OCI-LY7 (cell line): Measurements from ENCODE around the gene SPATA3. TPM values are rescaled to one million over a fixed set of nuclear protein-coding genes. Genes with fewer than 3 reads are reported as not detected.

Source experiments
- BruUV-seq: library from RNA; stranded (reverse); fragments of 400-500 nt; replicated peaks from 2 replicates; lab custom pipeline; 2021; lab: Mats Ljungman, UMichigan
- CTCF ChIA-PET: fragments of 300-600 bp; sonication (Branson Sonifier 250); formaldehyde crosslinking; loops from one replicate; lab custom pipeline; 2022; ENCODE audit warnings: antibody characterized with exemption; ENCODE audit not compliant: unreplicated experiment; lab: Charles Lee
- POLR2A ChIA-PET: fragments of 300-600 bp; sonication (Branson Sonifier 250); formaldehyde crosslinking; loops from one replicate; lab custom pipeline; 2022; ENCODE audit warnings: antibody characterized with exemption; lab: Charles Lee
- DNase-seq: peaks from one replicate; pipeline ENCODE4 v3.0.0-alpha.2; 2015; ENCODE audit warnings: low spot score
- H2AFZ ChIP-seq: fragments of 200-600 bp; sonication (generic), shearing (Covaris generic); 2 replicates; pipeline ENCODE4 v1.6.1; 2014; ENCODE audit warnings: mild to moderate bottlenecking, antibody characterized with exemption, low read length, moderate library complexity
- H3K27ac ChIP-seq: fragments of 200-600 bp; sonication (generic); 2 replicates; pipeline ENCODE4 v1.5.1; 2014; ENCODE audit warnings: mixed run types, low read depth, mild to moderate bottlenecking, moderate library complexity, low read length, inconsistent platforms; ENCODE audit not compliant: poor library complexity, severe bottlenecking
- H3K36me3 ChIP-seq: fragments of 200-600 bp; sonication (generic); 2 replicates; pipeline ENCODE4 v1.6.1; 2014; ENCODE audit warnings: mild to moderate bottlenecking, antibody characterized with exemption, low read length, moderate library complexity, mixed read lengths; ENCODE audit not compliant: insufficient read depth
- H3K4me1 ChIP-seq: fragments of 200-600 bp; sonication (generic); 2 replicates; pipeline ENCODE4 v1.5.1; 2014; ENCODE audit warnings: mild to moderate bottlenecking, low read length; ENCODE audit not compliant: insufficient read depth, poor library complexity, severe bottlenecking
- H3K4me2 ChIP-seq: fragments of 200-600 bp; sonication (generic); 2 replicates; pipeline ENCODE4 v1.6.1; 2014; ENCODE audit warnings: mild to moderate bottlenecking, low read length
- H3K4me3 ChIP-seq: fragments of 200-600 bp; sonication (generic); 2 replicates; pipeline ENCODE4 v1.5.1; 2014; ENCODE audit warnings: mild to moderate bottlenecking, low read depth, low read length; ENCODE audit not compliant: poor library complexity, severe bottlenecking
- H3K79me2 ChIP-seq: fragments of 200-600 bp; sonication (generic); 2 replicates; pipeline ENCODE4 v1.6.1; 2016; ENCODE audit warnings: low read depth, mild to moderate bottlenecking, low read length, moderate library complexity, mixed read lengths; ENCODE audit not compliant: insufficient read depth
- H3K9me2 ChIP-seq: fragments of 200-600 bp; sonication (generic); 2 replicates; pipeline ENCODE4 v1.6.1; 2016; ENCODE audit warnings: mild to moderate bottlenecking, low read length, mixed read lengths; ENCODE audit not compliant: insufficient read depth
- H3K9me3 ChIP-seq: fragments of 200-600 bp; sonication (generic); 2 replicates; pipeline ENCODE4 v1.6.1; 2014; ENCODE audit warnings: mild to moderate bottlenecking, mixed run types, low read length, mixed read lengths
- H4K20me1 ChIP-seq: fragments of 200-600 bp; sonication (generic); 2 replicates; pipeline ENCODE4 v1.6.1; 2014; ENCODE audit warnings: mild to moderate bottlenecking, antibody characterized with exemption, low read length, moderate library complexity, mixed read lengths; ENCODE audit not compliant: insufficient read depth
- CTCF ChIP-seq: fragments of 200-600 bp; sonication (generic); conservative IDR thresholded peaks from 2 replicates; pipeline ENCODE4 v1.5.1; 2014; ENCODE audit warnings: mild to moderate bottlenecking, antibody characterized with exemption, low read length, moderate library complexity, mixed read lengths
- EZH2phosphoT487 ChIP-seq: fragments of 200-600 bp; sonication (generic); IDR thresholded peaks from 2 replicates; pipeline ENCODE4 v1.6.1; 2018; ENCODE audit warnings: low read depth, borderline replicate concordance, mild to moderate bottlenecking, mixed run types, antibody characterized with exemption, low read length, moderate library complexity, mixed read lengths
- intact Hi-C: fragments of 100-400 bp; cut with micrococcal nuclease; formaldehyde crosslinking; loops from one replicate; pipeline ENCODE4 v1.10.0; 2022; ENCODE audit not compliant: unreplicated experiment
- total RNA-seq, 2 experiments: library from RNA; depleted of rRNA in 1 of 2; stranded (reverse); fragments of >200 nt in 1 of 2; shearing (Covaris generic) in 1 of 2; gene quantifications; 2 replicates each; pipeline ENCODE4 v1.2.3, GENCODE V29; 2014 to 2022

The SPATA3 gene
- total RNA-seq, 2 experiments from 2014 or later, result not detected

DNA sequence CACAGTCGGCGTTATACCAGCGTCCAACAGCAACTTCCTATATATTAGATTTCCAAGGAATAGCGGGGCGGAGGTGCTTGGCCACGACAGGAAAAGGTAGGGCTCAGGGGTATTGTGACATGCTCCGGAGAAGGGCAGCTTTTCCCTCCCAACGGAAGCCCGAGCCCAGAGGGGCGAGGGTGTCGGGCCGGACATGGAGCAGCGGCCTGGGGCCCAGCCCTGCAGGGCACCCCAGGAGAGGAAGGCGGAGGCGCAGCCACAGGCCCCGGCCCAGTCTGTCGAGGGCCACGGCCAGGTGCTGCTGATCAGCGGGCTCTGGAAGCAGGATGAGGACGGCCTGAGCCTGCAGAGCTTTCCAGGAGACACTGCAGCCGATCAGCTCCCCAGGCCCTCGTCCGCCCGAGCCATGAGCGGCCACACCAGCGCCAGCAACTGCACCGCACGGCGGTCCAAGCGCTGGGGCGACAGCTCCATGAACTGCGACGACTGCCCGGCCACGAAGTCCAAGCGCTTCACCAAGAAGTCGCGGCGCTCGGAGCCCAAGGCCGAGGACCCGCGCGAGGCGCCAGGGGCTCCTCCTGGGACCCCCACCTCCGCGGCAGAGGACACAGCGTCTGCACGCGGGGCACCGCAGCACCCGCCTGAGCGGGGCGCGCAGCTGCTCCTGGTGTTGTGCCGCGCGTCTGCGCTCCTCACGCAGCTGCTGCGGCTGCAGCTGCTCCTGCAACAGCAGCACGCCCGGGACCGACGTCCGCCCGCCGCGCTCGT lies 5.6 kb upstream of the SPATA3 start:
- TF ChIP-seq EZH2phosphoT487 (no peak), CTCF (no peak)
- Histone ChIP-seq H3K4me1 (no peaks in the 10 kb centered on the region), H3K79me2 (no peaks in the 10 kb centered on the region), H3K9me2 (no peaks in the 10 kb centered on the region), H3K4me2 (no peak overlapping the region), H4K20me1 (no peaks in the 10 kb centered on the region), H3K36me3 (no peaks in the 10 kb centered on the region), H2AFZ (no peak overlapping the region), H3K27ac (no peak overlapping the region), H3K9me3 (no peaks in the 10 kb centered on the region), H3K4me3 (no peak overlapping the region)
- no TSS peak for BruUV-seq
- no peak for DNase-seq
- CTCF ChIA-PET, result no interaction called here
- POLR2A ChIA-PET, result no interaction called here
- intact Hi-C loops, result no loop called here

GRCh38 chr2:230990899-230991150 lies 5.1 kb upstream of the SPATA3 start:
- ChIA-PET CTCF (no interaction called here), POLR2A (no interaction called here)
- Histone ChIP-seq H3K4me3 (no peak overlapping the region), H2AFZ (no peak overlapping the region), H3K27ac (no peak overlapping the region), H3K4me1 (no peaks in the 10 kb centered on the region), H3K4me2 (no peak overlapping the region), H3K9me2 (no peaks in the 10 kb centered on the region), H3K79me2 (no peaks in the 10 kb centered on the region), H3K9me3 (no peaks in the 10 kb centered on the region), H3K36me3 (no peaks in the 10 kb centered on the region), H4K20me1 (no peaks in the 10 kb centered on the region)
- no TSS peak for BruUV-seq
- DNase-seq, result no peak
- intact Hi-C loops, result no loop called here
- no peak for TF ChIP-seq EZH2phosphoT487
- TF ChIP-seq CTCF, result no peak

- no peak for TF ChIP-seq CTCF
- TF ChIP-seq EZH2phosphoT487, result no peak
- Histone ChIP-seq H2AFZ (no peak overlapping the region), H3K4me1 (no peaks in the 10 kb centered on the region), H4K20me1 (no peaks in the 10 kb centered on the region), H3K9me2 (no peaks in the 10 kb centered on the region), H3K4me3 (no peak overlapping the region), H3K36me3 (no peaks in the 10 kb centered on the region), H3K79me2 (no peaks in the 10 kb centered on the region), H3K9me3 (no peaks in the 10 kb centered on the region), H3K27ac (no peak overlapping the region), H3K4me2 (no peak overlapping the region)
- no TSS peak for BruUV-seq
- ChIA-PET CTCF (no interaction called here), POLR2A (no interaction called here)
- intact Hi-C loops, result no loop called here
- DNase-seq, result no peak
Observed at GRCh38 chr2:230991598-230991997, 4.3 kb upstream of the SPATA3 start.
